ENCODE measurements around the gene BPHL.

Gene BPHL

GRCh38 chr6:3125815-3126214 lies 7.3 kb downstream of the BPHL start:
- no peak overlapping the region for H3K27ac ChIP-seq (ENCODE audit: poor library complexity, severe bottlenecking)
- ATAC-seq (ENCODE audit: low read depth) (no peak; the same call in 2 of the 3 replicates), DNase-seq (ENCODE audit: low spot score) (no peak)
- no peaks in the 10 kb centered on the region for H3K27me3 ChIP-seq (ENCODE audit: insufficient read depth, poor library complexity, severe bottlenecking)
- H3K36me3 ChIP-seq (ENCODE audit: low read depth), result peaks cover 8% of the 10 kb centered on the region; the same call in 1 of the 2 replicates
- TF ChIP-seq, protein P1, sequence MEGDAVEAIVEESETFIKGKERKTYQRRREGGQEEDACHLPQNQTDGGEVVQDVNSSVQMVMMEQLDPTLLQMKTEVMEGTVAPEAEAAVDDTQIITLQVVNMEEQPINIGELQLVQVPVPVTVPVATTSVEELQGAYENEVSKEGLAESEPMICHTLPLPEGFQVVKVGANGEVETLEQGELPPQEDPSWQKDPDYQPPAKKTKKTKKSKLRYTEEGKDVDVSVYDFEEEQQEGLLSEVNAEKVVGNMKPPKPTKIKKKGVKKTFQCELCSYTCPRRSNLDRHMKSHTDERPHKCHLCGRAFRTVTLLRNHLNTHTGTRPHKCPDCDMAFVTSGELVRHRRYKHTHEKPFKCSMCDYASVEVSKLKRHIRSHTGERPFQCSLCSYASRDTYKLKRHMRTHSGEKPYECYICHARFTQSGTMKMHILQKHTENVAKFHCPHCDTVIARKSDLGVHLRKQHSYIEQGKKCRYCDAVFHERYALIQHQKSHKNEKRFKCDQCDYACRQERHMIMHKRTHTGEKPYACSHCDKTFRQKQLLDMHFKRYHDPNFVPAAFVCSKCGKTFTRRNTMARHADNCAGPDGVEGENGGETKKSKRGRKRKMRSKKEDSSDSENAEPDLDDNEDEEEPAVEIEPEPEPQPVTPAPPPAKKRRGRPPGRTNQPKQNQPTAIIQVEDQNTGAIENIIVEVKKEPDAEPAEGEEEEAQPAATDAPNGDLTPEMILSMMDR (IDR thresholded peaks at IDR 0.05; ENCODE audit: poor library complexity, severe bottlenecking), result no peak
- H3K4me1 ChIP-seq (ENCODE audit: insufficient read depth, poor library complexity, severe bottlenecking), result no peaks in the 10 kb centered on the region
- H3K4me3 ChIP-seq (ENCODE audit: severe bottlenecking), result no peak overlapping the region
- no peaks in the 10 kb centered on the region for H3K9me3 ChIP-seq (ENCODE audit: severe bottlenecking)

- no peaks in the 10 kb centered on the region for H3K9me3 ChIP-seq (ENCODE audit: severe bottlenecking)
- no peak for ATAC-seq (ENCODE audit: low read depth)
- TF ChIP-seq, protein P1 (IDR thresholded peaks at IDR 0.05; ENCODE audit: poor library complexity, severe bottlenecking), result no peak
These were observed 10.0 kb downstream of the BPHL start for GRCh38 chr6:3128356-3129108.

DNA sequence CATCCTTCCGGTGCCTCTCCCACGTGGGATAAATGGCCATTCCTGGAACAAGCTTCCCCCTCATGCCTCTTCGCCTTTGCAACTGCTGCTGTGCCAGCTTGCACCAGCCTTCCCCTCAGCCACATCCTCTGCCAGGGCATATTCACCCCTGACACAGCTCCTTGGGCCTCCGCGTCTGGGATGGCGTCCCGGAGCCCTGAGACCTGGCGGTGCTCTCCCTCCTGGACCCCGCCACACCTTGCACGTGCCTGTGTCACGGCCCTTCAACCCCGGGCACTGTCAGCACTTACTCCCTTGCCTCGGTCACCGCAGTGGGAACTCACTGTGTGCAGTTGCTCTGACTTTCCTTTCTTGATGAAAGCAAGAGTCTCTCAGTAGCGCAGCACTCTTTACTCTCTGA lies 13.2 kb downstream of the BPHL start:
- ATAC-seq (ENCODE audit: low read depth), result no peak
- Histone ChIP-seq H3K27ac (ENCODE audit: poor library complexity, severe bottlenecking) (no peak overlapping the region), H3K36me3 (ENCODE audit: low read depth) (peaks cover 16% of the 10 kb centered on the region), H3K4me1 (ENCODE audit: insufficient read depth, poor library complexity, severe bottlenecking) (no peaks in the 10 kb centered on the region), H3K9me3 (ENCODE audit: severe bottlenecking) (no peaks in the 10 kb centered on the region), H3K27me3 (ENCODE audit: insufficient read depth, poor library complexity, severe bottlenecking) (no peaks in the 10 kb centered on the region), H3K4me3 (ENCODE audit: severe bottlenecking) (no peak overlapping the region)
- DNase-seq (ENCODE audit: low spot score), result no peak
- TF ChIP-seq, protein P1 (IDR thresholded peaks at IDR 0.05; ENCODE audit: poor library complexity, severe bottlenecking), result no peak

More at GRCh38 chr6:3128356-3129108, 10.0 kb downstream of the BPHL start:
- H3K36me3 ChIP-seq (ENCODE audit: low read depth), result peaks cover 12% of the 10 kb centered on the region; the same call in 1 of the 2 replicates
- H3K4me3 ChIP-seq (ENCODE audit: severe bottlenecking), result no peak overlapping the region
- DNase-seq (ENCODE audit: low spot score), result no peak
- no peaks in the 10 kb centered on the region for H3K4me1 ChIP-seq (ENCODE audit: insufficient read depth, poor library complexity, severe bottlenecking)
- no peak overlapping the region for H3K27ac ChIP-seq (ENCODE audit: poor library complexity, severe bottlenecking)
- no peaks in the 10 kb centered on the region for H3K27me3 ChIP-seq (ENCODE audit: insufficient read depth, poor library complexity, severe bottlenecking)

GRCh38 chr6:3133515-3133914 lies 15.0 kb downstream of the BPHL start:
- H3K27ac ChIP-seq (ENCODE audit: poor library complexity, severe bottlenecking), result no peak overlapping the region
- TF ChIP-seq, protein P1 (IDR thresholded peaks at IDR 0.05; ENCODE audit: poor library complexity, severe bottlenecking), result no peak
- no peak for ATAC-seq (ENCODE audit: low read depth)
- H3K9me3 ChIP-seq (ENCODE audit: severe bottlenecking), result no peaks in the 10 kb centered on the region
- H3K4me3 ChIP-seq (ENCODE audit: severe bottlenecking), result no peak overlapping the region
- H3K36me3 ChIP-seq (ENCODE audit: low read depth), result peaks cover 21% of the 10 kb centered on the region
- peaks cover 9% of the 10 kb centered on the region for H3K4me1 ChIP-seq (ENCODE audit: insufficient read depth, poor library complexity, severe bottlenecking)
- no peaks in the 10 kb centered on the region for H3K27me3 ChIP-seq (ENCODE audit: insufficient read depth, poor library complexity, severe bottlenecking)
- DNase-seq (ENCODE audit: low spot score), result no peak

- Histone ChIP-seq H3K4me3 (ENCODE audit: severe bottlenecking) (no peak overlapping the region), H3K4me1 (ENCODE audit: insufficient read depth, poor library complexity, severe bottlenecking) (peaks cover 22% of the 10 kb centered on the region), H3K27me3 (ENCODE audit: insufficient read depth, poor library complexity, severe bottlenecking) (no peaks in the 10 kb centered on the region), H3K36me3 (ENCODE audit: low read depth) (peaks cover 24% of the 10 kb centered on the region), H3K9me3 (ENCODE audit: severe bottlenecking) (no peaks in the 10 kb centered on the region), H3K27ac (ENCODE audit: poor library complexity, severe bottlenecking) (no peak overlapping the region)
- ATAC-seq (ENCODE audit: low read depth) (no peak), DNase-seq (ENCODE audit: low spot score) (no peak)
- TF ChIP-seq, protein P1 (IDR thresholded peaks at IDR 0.05; ENCODE audit: poor library complexity, severe bottlenecking), result no peak
These were observed 17.3 kb downstream of the BPHL start for GRCh38 chr6:3135668-3136291.

All from RWPE2 (cell line).